HL-60/S4 treated with phorbol 12-myristate 13-acetate at 8.2 ng/mL for 4 days and 3 days (cell line): Measurements from ENCODE around the gene HOXC10.

Experiments used
- in situ Hi-C: fragments of 300-500 bp; cut with MboI; formaldehyde crosslinking; loops from 2 replicates; pipeline ENCODE4 v1.15.0; 2022; ENCODE audit warnings: low sequenced_read_pairs

Gene HOXC10

GRCh38 chr12:53975479-53976152 is 9.3 kb upstream of the HOXC10 start:
- in situ Hi-C loops = loop anchor here (25.0 kb wide), 1 partner anchor 387 kb away; the partner anchor contains the start of gene GPR84

GRCh38 chr12:53976172-53976822 is 8.6 kb upstream of the HOXC10 start:
- in situ Hi-C loops = loop anchor here (25.0 kb wide), 1 partner anchor 386 kb away; the partner anchor contains the start of gene GPR84

GRCh38 chr12:53976823-53977595 is 7.9 kb upstream of the HOXC10 start:
- in situ Hi-C loops = loop anchor here (25.0 kb wide), 1 partner anchor 385 kb away; the partner anchor contains the start of gene GPR84

- in situ Hi-C loops = loop anchor here (25.0 kb wide), 1 partner anchor 384 kb away; the partner anchor contains the start of gene GPR84
Measured at GRCh38 chr12:53977596-53978445, 7.1 kb upstream of the HOXC10 start.

- in situ Hi-C loops = loop anchor here (25.0 kb wide), 1 partner anchor 384 kb away; the partner anchor contains the start of gene GPR84
Measured at GRCh38 chr12:53978477-53979356, 6.2 kb upstream of the HOXC10 start.

GRCh38 chr12:53980104-53980801 is 4.7 kb upstream of the HOXC10 start:
- in situ Hi-C loops = loop anchor here (25.0 kb wide), 1 partner anchor 382 kb away; the partner anchor contains the start of gene GPR84

- in situ Hi-C loops = loop anchor here (25.0 kb wide), 1 partner anchor 381 kb away; the partner anchor contains the start of gene GPR84
Measured at GRCh38 chr12:53980802-53981496, 4.0 kb upstream of the HOXC10 start.

- in situ Hi-C loops = loop anchor here (25.0 kb wide), 1 partner anchor 380 kb away; the partner anchor contains the start of gene GPR84
Measured at GRCh38 chr12:53981634-53982565, 3.0 kb upstream of the HOXC10 start.

GRCh38 chr12:53982648-53983567 is 2.0 kb upstream of the HOXC10 start:
- in situ Hi-C loops = loop anchor here (25.0 kb wide), 1 partner anchor 379 kb away; the partner anchor contains the start of gene GPR84

GRCh38 chr12:53983568-53983949 is 1.4 kb upstream of the HOXC10 start:
- in situ Hi-C loops = loop anchor here (25.0 kb wide), 1 partner anchor 379 kb away; the partner anchor contains the start of gene GPR84

GRCh38 chr12:53983950-53984572 is 885 bp upstream of the HOXC10 start:
- in situ Hi-C loops = loop anchor here (25.0 kb wide), 1 partner anchor 378 kb away; the partner anchor contains the start of gene GPR84

GRCh38 chr12:53985692-53985993 is 697 bp downstream of the HOXC10 start:
- in situ Hi-C loops = loop anchor here (25.0 kb wide), 1 partner anchor 377 kb away; the partner anchor contains the start of gene GPR84

GRCh38 chr12:53985994-53986685 is 1.2 kb downstream of the HOXC10 start:
- in situ Hi-C loops = loop anchor here (25.0 kb wide), 1 partner anchor 376 kb away; the partner anchor contains the start of gene GPR84

- in situ Hi-C loops = loop anchor here (25.0 kb wide), 1 partner anchor 375 kb away; the partner anchor contains the start of gene GPR84
Measured at GRCh38 chr12:53986686-53987483, 1.9 kb downstream of the HOXC10 start.
